H9 (cell line): ENCODE data around the gene MYO5B. TPM values are rescaled to one million over a fixed set of nuclear protein-coding genes. Genes with fewer than 3 reads are reported as not detected.

ENCODE experiments used
- DNase-seq: peaks from one replicate; pipeline ENCODE4 v3.0.0-alpha.2; 2017
- H2AFZ ChIP-seq: one replicate; pipeline ENCODE4 v1.6.1; 2013; ENCODE audit warnings: mild to moderate bottlenecking, low read length, control low read depth, moderate library complexity
- H2AK5ac ChIP-seq: 2 replicates; pipeline ENCODE4 v1.6.1; 2013; ENCODE audit warnings: low read length, control low read depth, mixed read lengths; ENCODE audit not compliant: insufficient read length
- H2BK120ac ChIP-seq: one replicate; pipeline ENCODE4 v1.6.1; 2013; ENCODE audit warnings: low read depth, mild to moderate bottlenecking, low read length, control low read depth, inconsistent platforms; ENCODE audit not compliant: poor library complexity, severe bottlenecking
- H2BK12ac ChIP-seq: 2 replicates; pipeline ENCODE4 v1.6.1; 2013; ENCODE audit warnings: low read length, control low read depth, mixed read lengths, low read depth; ENCODE audit not compliant: insufficient read length
- H2BK15ac ChIP-seq: 2 replicates; pipeline ENCODE4 v1.6.1; 2013; ENCODE audit warnings: low read depth, low read length, control low read depth
- H2BK20ac ChIP-seq: one replicate; pipeline ENCODE4 v1.6.1; 2013; ENCODE audit warnings: low read depth, mild to moderate bottlenecking, low read length, control low read depth, inconsistent platforms; ENCODE audit not compliant: poor library complexity, severe bottlenecking
- H2BK5ac ChIP-seq: 2 replicates; pipeline ENCODE4 v1.6.1; 2013; ENCODE audit warnings: low read length, control low read depth, mixed read lengths; ENCODE audit not compliant: insufficient read length
- H3K14ac ChIP-seq: 2 replicates; pipeline ENCODE4 v1.6.1; 2013; ENCODE audit warnings: low read length, control low read depth; ENCODE audit not compliant: insufficient read depth
- H3K18ac ChIP-seq: 2 replicates; pipeline ENCODE4 v1.6.1; 2013; ENCODE audit warnings: low read depth, mild to moderate bottlenecking, mixed read lengths, low read length, control low read depth; ENCODE audit not compliant: insufficient read length
- H3K23ac ChIP-seq: 2 replicates; pipeline ENCODE4 v1.6.1; 2013; ENCODE audit warnings: low read length, control low read depth, mixed read lengths, low read depth; ENCODE audit not compliant: insufficient read length
- H3K23me2 ChIP-seq: 2 replicates; pipeline ENCODE4 v1.6.1; 2013; ENCODE audit warnings: low read depth, mild to moderate bottlenecking, mixed read lengths, low read length, control low read depth; ENCODE audit not compliant: insufficient read length, poor library complexity, severe bottlenecking
- H3K27ac ChIP-seq: 2 replicates; pipeline ENCODE4 v1.5.1; 2013; ENCODE audit warnings: low read length, control low read depth, mixed read lengths, low read depth; ENCODE audit not compliant: insufficient read length
- H3K27me3 ChIP-seq: 2 replicates; pipeline ENCODE4 v1.6.1; 2013; ENCODE audit warnings: low read length, control low read depth, inconsistent platforms; ENCODE audit not compliant: insufficient read depth
- H3K4ac ChIP-seq: 2 replicates; pipeline ENCODE4 v1.6.1; 2013; ENCODE audit warnings: low read depth, mild to moderate bottlenecking, control low read depth, inconsistent platforms, low read length, moderate library complexity
- H3K4me1 ChIP-seq: 2 replicates; pipeline ENCODE4 v1.6.1; 2013; ENCODE audit warnings: low read length, control low read depth, inconsistent platforms; ENCODE audit not compliant: insufficient read depth
- H3K4me2 ChIP-seq: 2 replicates; pipeline ENCODE4 v1.6.1; 2013; ENCODE audit warnings: low read length, control low read depth, mixed read lengths; ENCODE audit not compliant: insufficient read length, insufficient read depth
- H3K56ac ChIP-seq: 2 replicates; pipeline ENCODE4 v1.6.1; 2013; ENCODE audit warnings: low read depth, mild to moderate bottlenecking, mixed read lengths, low read length, control low read depth; ENCODE audit not compliant: insufficient read length
- H3K79me1 ChIP-seq: 2 replicates; pipeline ENCODE4 v1.6.1; 2013; ENCODE audit warnings: low read depth, mild to moderate bottlenecking, moderate library complexity, low read length, control low read depth, inconsistent platforms; ENCODE audit not compliant: insufficient read depth, poor library complexity, severe bottlenecking
- H3K79me2 ChIP-seq: 2 replicates; pipeline ENCODE4 v1.6.1; 2013; ENCODE audit warnings: low read length, control low read depth, inconsistent platforms; ENCODE audit not compliant: insufficient read depth
- H3K9ac ChIP-seq: 2 replicates; pipeline ENCODE4 v1.6.1; 2013; ENCODE audit warnings: low read length, control low read depth, mixed read lengths; ENCODE audit not compliant: insufficient read length; ENCODE audit errors: extremely low read depth
- H3K9me3 ChIP-seq: one replicate; pipeline ENCODE4 v1.6.1; 2013; ENCODE audit warnings: low read depth, low read length, inconsistent platforms; ENCODE audit not compliant: control insufficient read depth
- H3T11ph ChIP-seq: one replicate; pipeline ENCODE4 v1.6.1; 2013; ENCODE audit warnings: mild to moderate bottlenecking, low read length, control low read depth, inconsistent platforms
- H4K20me1 ChIP-seq: one replicate; pipeline ENCODE4 v1.6.1; 2013; ENCODE audit not compliant: control insufficient read depth, insufficient read length, insufficient read depth
- H4K5ac ChIP-seq: 2 replicates; pipeline ENCODE4 v1.6.1; 2013; ENCODE audit warnings: low read depth, mild to moderate bottlenecking, mixed read lengths, low read length, control low read depth; ENCODE audit not compliant: insufficient read length
- H4K8ac ChIP-seq: replicated peaks from 2 replicates; pipeline ENCODE4 v1.6.1; 2013; ENCODE audit warnings: low read length, control low read depth, mixed read lengths, low read depth; ENCODE audit not compliant: insufficient read length
- H4K91ac ChIP-seq: 2 replicates; pipeline ENCODE4 v1.6.1; 2013; ENCODE audit warnings: low read depth, mild to moderate bottlenecking, moderate library complexity, mixed read lengths, low read length, control low read depth; ENCODE audit not compliant: insufficient read length
- H3K27ac Mint-ChIP-seq, 3 experiments: 2 replicates in 2 of 3; 3 replicates in 1 of 3; pipeline ENCODE4 v1.8.0; 2020 to 2021; ENCODE audit warnings: mixed read lengths in 3 of 3, mild to moderate bottlenecking in 1 of 3, moderate library complexity in 1 of 3
- H3K27me3 Mint-ChIP-seq: 2 replicates; pipeline ENCODE4 v1.8.0; 2021; ENCODE audit warnings: low read depth, mild to moderate bottlenecking, moderate library complexity, mixed read lengths
- H3K36me3 Mint-ChIP-seq, 3 experiments: 2 replicates in 2 of 3; 3 replicates in 1 of 3; pipeline ENCODE4 v1.8.0; 2020 to 2021; ENCODE audit warnings: low read depth in 3 of 3, mixed read lengths in 3 of 3; ENCODE audit not compliant: insufficient read depth in 1 of 3
- H3K4me1 Mint-ChIP-seq, 2 experiments: 2 replicates each; pipeline ENCODE4 v1.8.0; 2020; ENCODE audit warnings: mixed read lengths in 2 of 2
- H3K4me3 Mint-ChIP-seq, 2 experiments: 2 replicates in 1 of 2; 3 replicates in 1 of 2; pipeline ENCODE4 v1.8.0; 2020 to 2021; ENCODE audit warnings: mild to moderate bottlenecking in 2 of 2, mixed read lengths in 2 of 2, moderate library complexity in 1 of 2
- H3K9me3 Mint-ChIP-seq, 2 experiments: 2 replicates in 1 of 2; 3 replicates in 1 of 2; pipeline ENCODE4 v1.8.0; 2020; ENCODE audit warnings: mild to moderate bottlenecking in 2 of 2, mixed read lengths in 2 of 2, moderate library complexity in 1 of 2
- WGBS: extraction: QIAGEN DNeasy Blood & Tissue Kit; methylation state at CpG from one replicate; pipeline ENCODE4 v1.1.7; 2013; ENCODE audit warnings: missing lambda C conversion rate, low lambda C conversion rate, mixed read lengths; ENCODE audit not compliant: insufficient read length; ENCODE audit errors: extremely low coverage; 5-methylcytosine and 5-hydroxymethylcytosine counted together
- total RNA-seq: library from RNA; stranded (reverse); gene quantifications from 2 replicates; pipeline ENCODE4 v1.2.1, GENCODE V29; 2021
- TF ChIP-seq, protein P1 (sequence below): fragments of 200-600 bp; sonication (generic); conservative IDR thresholded peaks from 3 replicates; pipeline ENCODE4 v1.8.0; 2021; ENCODE audit warnings: antibody characterized with exemption, mild to moderate bottlenecking

MYO5B gene
- total RNA-seq, 1 experiment from 2014 or later: 9.3 TPM

DNA sequence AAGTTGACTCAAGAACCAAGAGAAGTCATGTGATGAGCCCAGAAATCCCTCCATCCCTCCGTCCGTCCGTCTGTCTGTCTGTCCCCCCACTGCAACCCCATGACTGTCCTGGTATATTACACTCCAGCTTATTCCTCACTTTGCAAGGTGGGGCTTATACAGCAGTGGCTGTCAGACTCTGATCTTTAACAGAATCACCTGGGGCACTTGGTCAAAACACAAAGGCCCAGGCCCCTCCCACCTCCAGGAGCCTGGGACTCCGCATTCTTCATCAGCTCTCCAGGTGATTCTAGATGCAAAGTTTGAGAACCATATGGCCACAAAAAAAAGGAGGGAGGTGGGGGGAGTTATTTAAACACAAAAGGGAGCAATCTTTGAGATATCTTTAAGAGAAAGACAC is 61.4 kb downstream of the MYO5B start:
- Mint-ChIP-seq H3K27me3 (0 out of 2 replicates have a peak, but pooled peaks cover 2% of the 10 kb centered on the region), H3K9me3 (no peaks in the 10 kb centered on the region), H3K4me3 (no peak overlapping the region), H3K27ac (no peak overlapping the region), H3K36me3 (no peaks in the 10 kb centered on the region), H3K4me1 (peaks cover 33% of the 10 kb centered on the region in 2 experiments)
- H4K5ac ChIP-seq: no peak overlapping the region
- H2BK15ac ChIP-seq: no peak overlapping the region
- no peak for DNase-seq
- H3K18ac ChIP-seq: no peak overlapping the region
- H3K9ac ChIP-seq: no peak overlapping the region
- H3K9me3 ChIP-seq: no peaks in the 10 kb centered on the region
- H3T11ph ChIP-seq: no peak overlapping the region
- WGBS: no CpG with 5 or more reads among the region's 4 CpGs
- H2BK20ac ChIP-seq: no peak overlapping the region
- H3K23ac ChIP-seq: no peak overlapping the region
- H2AFZ ChIP-seq: no peak overlapping the region
- TF ChIP-seq, protein P1, sequence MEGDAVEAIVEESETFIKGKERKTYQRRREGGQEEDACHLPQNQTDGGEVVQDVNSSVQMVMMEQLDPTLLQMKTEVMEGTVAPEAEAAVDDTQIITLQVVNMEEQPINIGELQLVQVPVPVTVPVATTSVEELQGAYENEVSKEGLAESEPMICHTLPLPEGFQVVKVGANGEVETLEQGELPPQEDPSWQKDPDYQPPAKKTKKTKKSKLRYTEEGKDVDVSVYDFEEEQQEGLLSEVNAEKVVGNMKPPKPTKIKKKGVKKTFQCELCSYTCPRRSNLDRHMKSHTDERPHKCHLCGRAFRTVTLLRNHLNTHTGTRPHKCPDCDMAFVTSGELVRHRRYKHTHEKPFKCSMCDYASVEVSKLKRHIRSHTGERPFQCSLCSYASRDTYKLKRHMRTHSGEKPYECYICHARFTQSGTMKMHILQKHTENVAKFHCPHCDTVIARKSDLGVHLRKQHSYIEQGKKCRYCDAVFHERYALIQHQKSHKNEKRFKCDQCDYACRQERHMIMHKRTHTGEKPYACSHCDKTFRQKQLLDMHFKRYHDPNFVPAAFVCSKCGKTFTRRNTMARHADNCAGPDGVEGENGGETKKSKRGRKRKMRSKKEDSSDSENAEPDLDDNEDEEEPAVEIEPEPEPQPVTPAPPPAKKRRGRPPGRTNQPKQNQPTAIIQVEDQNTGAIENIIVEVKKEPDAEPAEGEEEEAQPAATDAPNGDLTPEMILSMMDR: no peak
- no peaks in the 10 kb centered on the region for H4K20me1 ChIP-seq
- no peak overlapping the region for H2BK5ac ChIP-seq
- no peak overlapping the region for H4K91ac ChIP-seq
- no peak overlapping the region for H2BK12ac ChIP-seq
- H2AK5ac ChIP-seq: no peak overlapping the region
- H3K23me2 ChIP-seq: no peaks in the 10 kb centered on the region
- no peak overlapping the region for H3K56ac ChIP-seq
- H4K8ac ChIP-seq: no peak overlapping the region
- H3K27me3 ChIP-seq: no peaks in the 10 kb centered on the region
- no peaks in the 10 kb centered on the region for H3K79me2 ChIP-seq
- H3K4ac ChIP-seq: no peak overlapping the region
- no peak overlapping the region for H3K27ac ChIP-seq
- H2BK120ac ChIP-seq: no peak overlapping the region
- H3K14ac ChIP-seq: no peak overlapping the region
- H3K79me1 ChIP-seq: no peaks in the 10 kb centered on the region
- H3K4me2 ChIP-seq: no peak overlapping the region
- H3K4me1 ChIP-seq: peaks cover 3% of the 10 kb centered on the region
